GM06990 (cell line): ENCODE data around the gene PKHD1.

Experiments used
- DNase-seq: peaks from one replicate; pipeline ENCODE4 v3.0.0-alpha.2; 2011; ENCODE audit not compliant: insufficient read length; ENCODE audit errors: extremely low read depth
- H3K27me3 ChIP-seq: replicated peaks from 2 replicates; pipeline ENCODE4 v1.6.0; 2011; ENCODE audit warnings: low read length; ENCODE audit not compliant: control insufficient read depth, insufficient read depth
- H3K36me3 ChIP-seq: 2 replicates; pipeline ENCODE4 v1.5.1; 2011; ENCODE audit warnings: low read length; ENCODE audit not compliant: control insufficient read depth, insufficient read depth
- H3K4me3 ChIP-seq: replicated peaks from 2 replicates; pipeline ENCODE4 v1.5.1; 2011; ENCODE audit warnings: low read depth, mild to moderate bottlenecking, control low read depth, low read length
- TF ChIP-seq, protein P1 (sequence below): IDR thresholded peaks from 2 replicates; pipeline ENCODE4 v1.5.1; 2011; ENCODE audit warnings: low read length, control low read depth, mild to moderate bottlenecking, inconsistent platforms; ENCODE audit not compliant: insufficient read depth, poor library complexity, severe bottlenecking

PKHD1 gene

DNA sequence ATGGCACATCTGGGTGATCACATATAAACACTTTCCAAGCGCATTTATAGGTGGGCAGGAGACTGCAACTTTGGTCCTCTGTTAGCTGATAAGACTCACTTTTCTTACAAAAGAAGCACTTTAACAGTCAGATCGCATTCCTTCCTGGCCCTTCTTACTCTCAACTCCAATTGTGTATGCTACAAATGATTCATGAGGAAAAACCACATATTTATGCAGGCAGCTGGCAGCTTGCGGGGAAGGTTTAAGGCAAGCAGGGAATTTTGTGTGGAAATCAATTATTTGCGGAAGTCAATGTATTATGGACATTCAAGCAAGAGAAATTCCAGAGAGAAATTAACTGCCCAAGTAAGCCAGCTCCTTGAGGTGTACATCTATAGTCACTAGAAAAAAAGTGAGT lies 194.0 kb downstream of the PKHD1 start:
- H3K27me3 ChIP-seq, result no peaks in the 10 kb centered on the region; the same call in 1 of the 2 replicates
- TF ChIP-seq, protein P1, sequence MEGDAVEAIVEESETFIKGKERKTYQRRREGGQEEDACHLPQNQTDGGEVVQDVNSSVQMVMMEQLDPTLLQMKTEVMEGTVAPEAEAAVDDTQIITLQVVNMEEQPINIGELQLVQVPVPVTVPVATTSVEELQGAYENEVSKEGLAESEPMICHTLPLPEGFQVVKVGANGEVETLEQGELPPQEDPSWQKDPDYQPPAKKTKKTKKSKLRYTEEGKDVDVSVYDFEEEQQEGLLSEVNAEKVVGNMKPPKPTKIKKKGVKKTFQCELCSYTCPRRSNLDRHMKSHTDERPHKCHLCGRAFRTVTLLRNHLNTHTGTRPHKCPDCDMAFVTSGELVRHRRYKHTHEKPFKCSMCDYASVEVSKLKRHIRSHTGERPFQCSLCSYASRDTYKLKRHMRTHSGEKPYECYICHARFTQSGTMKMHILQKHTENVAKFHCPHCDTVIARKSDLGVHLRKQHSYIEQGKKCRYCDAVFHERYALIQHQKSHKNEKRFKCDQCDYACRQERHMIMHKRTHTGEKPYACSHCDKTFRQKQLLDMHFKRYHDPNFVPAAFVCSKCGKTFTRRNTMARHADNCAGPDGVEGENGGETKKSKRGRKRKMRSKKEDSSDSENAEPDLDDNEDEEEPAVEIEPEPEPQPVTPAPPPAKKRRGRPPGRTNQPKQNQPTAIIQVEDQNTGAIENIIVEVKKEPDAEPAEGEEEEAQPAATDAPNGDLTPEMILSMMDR, result no peak
- H3K4me3 ChIP-seq, result no peak overlapping the region
- DNase-seq, result no peak
- H3K36me3 ChIP-seq, result no peaks in the 10 kb centered on the region

DNA sequence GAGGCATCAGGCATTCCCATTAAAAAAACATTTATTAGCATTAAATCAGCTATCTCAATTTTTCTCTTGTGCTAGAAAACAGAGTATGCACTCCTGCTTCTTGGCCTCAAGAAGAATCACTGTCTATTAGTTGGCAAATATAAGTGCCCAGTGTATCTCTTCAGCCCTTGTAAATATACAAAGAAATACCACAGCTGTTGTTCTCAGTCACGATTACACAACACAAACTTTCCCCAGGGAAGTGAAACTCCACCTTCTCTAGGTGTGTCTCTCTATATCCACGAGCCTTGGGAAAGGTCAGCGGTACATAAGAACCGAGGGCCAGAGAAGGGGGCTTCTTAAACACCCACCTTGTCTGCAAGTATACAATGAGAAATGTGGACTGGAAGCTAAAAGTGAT lies 194.7 kb downstream of the PKHD1 start:
- no peaks in the 10 kb centered on the region; the same call in 1 of the 2 replicates for H3K27me3 ChIP-seq
- TF ChIP-seq, protein P1, result no peak
- no peaks in the 10 kb centered on the region for H3K36me3 ChIP-seq
- DNase-seq, result no peak
- H3K4me3 ChIP-seq, result no peak overlapping the region

DNA sequence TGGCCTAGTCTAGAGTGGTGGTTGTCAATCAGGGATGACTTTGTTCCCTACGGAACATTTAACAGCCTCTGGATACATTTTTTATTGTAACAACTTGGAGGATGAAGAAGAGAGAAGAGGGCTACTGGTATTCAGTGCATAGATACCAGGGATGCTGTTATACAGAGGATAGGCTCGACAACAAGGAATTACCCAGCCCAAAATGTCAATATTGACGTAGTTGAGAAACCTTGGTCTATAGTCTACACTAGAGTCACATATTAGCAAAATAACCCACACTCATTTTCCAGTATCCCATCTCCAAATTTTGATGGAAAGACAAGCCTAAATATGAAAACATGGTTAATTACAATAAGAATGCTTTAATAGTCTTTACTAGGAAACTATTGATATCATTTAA lies 195.1 kb downstream of the PKHD1 start:
- Histone ChIP-seq H3K4me3 (no peak overlapping the region), H3K27me3 (no peaks in the 10 kb centered on the region; the same call in 1 of the 2 replicates), H3K36me3 (no peaks in the 10 kb centered on the region)
- DNase-seq, result no peak
- TF ChIP-seq, protein P1, result no peak

DNA sequence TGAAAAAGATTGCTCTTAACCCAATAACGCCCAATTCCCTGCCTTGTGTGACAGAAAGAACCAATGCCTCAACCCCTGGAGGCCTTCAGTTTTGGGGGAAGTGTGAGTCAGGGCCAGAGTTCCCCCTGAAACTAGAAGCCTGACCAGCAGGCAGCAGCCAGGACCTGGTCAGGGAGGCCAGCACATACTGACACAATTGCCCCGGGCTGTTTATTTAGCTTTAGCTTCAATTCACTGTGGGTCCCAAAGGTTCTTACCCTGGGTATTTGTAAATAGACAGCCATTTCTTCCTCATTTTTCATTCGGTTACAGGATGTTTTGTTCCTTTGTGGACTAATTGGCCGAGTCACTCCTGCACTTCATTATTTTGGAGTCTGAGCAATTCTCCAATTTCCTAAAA lies 195.6 kb downstream of the PKHD1 start:
- Histone ChIP-seq H3K36me3 (no peaks in the 10 kb centered on the region), H3K4me3 (no peak overlapping the region), H3K27me3 (no peaks in the 10 kb centered on the region; the same call in 1 of the 2 replicates)
- TF ChIP-seq, protein P1, result no peak
- no peak for DNase-seq

DNA sequence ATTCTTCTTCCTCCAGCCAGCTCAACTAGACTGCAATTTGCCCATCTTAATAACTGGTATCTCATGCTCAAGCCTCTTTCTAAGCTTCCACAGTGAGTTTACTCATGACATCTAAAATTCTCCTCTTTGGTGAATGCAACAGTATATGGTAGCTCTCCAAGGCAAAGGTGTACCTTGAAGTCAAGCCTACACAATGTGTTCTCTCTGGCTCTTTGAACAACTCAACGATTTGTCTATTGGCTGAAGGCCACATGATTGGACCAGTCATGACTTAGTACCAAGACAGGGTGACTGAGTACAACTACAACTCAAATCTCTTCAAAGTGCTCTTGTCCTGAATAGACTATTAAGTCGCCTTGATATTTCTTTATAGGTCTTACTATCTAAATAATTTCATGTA lies 199.6 kb downstream of the PKHD1 start:
- no peaks in the 10 kb centered on the region for H3K36me3 ChIP-seq
- no peaks in the 10 kb centered on the region for H3K27me3 ChIP-seq
- no peak overlapping the region for H3K4me3 ChIP-seq
- TF ChIP-seq, protein P1, result no peak
- no peak for DNase-seq

DNA sequence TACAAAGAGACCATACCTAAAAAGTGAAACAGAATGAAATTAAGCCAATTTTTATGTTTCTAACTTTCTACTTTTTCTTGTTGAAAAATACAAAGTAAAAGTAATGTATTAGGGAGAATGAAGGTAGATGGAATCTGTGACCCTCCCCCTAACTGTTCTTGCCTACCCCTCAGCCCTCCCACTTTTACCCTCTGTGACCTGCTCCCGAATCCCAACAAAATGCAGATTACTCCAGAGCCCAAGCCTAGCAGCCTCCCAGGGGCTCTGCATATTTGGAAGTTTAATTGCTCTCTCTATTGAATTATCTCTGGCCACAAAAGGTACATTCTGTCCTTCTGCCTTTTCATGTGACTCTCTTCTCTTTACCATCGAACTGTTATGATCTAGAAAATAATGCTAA lies 201.5 kb downstream of the PKHD1 start:
- DNase-seq, result no peak
- H3K4me3 ChIP-seq, result no peak overlapping the region
- TF ChIP-seq, protein P1, result no peak
- H3K27me3 ChIP-seq, result no peaks in the 10 kb centered on the region
- no peaks in the 10 kb centered on the region for H3K36me3 ChIP-seq
